AG04450 (cell line): ENCODE results near the gene PI4KA. TPM values are rescaled to one million over a fixed set of nuclear protein-coding genes. Genes with fewer than 3 reads are reported as not detected.

Experiments used
- CTCF ChIA-PET: fragments of 300-600, 350-600 bp; formaldehyde crosslinking; extraction: SDS; loops from one replicate; lab custom pipeline; 2022; ENCODE audit warnings: antibody characterized with exemption, inconsistent platforms; lab: Charles Lee
- POLR2A ChIA-PET: fragments of 350-600 bp; formaldehyde crosslinking; extraction: SDS; loops from one replicate; lab custom pipeline; 2021; ENCODE audit warnings: antibody characterized with exemption, inconsistent platforms; lab: Yijun Ruan, JAX
- DNase-seq: peaks from one replicate; pipeline ENCODE4 v3.0.0-alpha.2; 2011; ENCODE audit warnings: low read depth, low spot score
- H3K27ac ChIP-seq: one replicate; pipeline ENCODE4 v1.5.1; 2012; ENCODE audit warnings: low read depth, low read length, control low read depth
- H3K27me3 ChIP-seq: one replicate; pipeline ENCODE4 v1.6.0; 2012; ENCODE audit warnings: low read length; ENCODE audit not compliant: control insufficient read depth, insufficient read depth
- H3K4me3 ChIP-seq: 2 replicates; pipeline ENCODE4 v1.5.1; 2011; ENCODE audit warnings: mild to moderate bottlenecking, low read depth, low read length, control low read depth
- H3K9me3 ChIP-seq: 2 replicates; pipeline ENCODE4 v1.5.1; 2012; ENCODE audit warnings: low read length; ENCODE audit not compliant: control insufficient read depth, insufficient read depth
- polyA plus RNA-seq: library from polyadenylated mRNA; depleted of rRNA; stranded (reverse); fragments of >200 nt; gene quantifications from 2 replicates; pipeline ENCODE4 v1.2.3, GENCODE V29; 2011
- TF ChIP-seq, protein P1 (sequence below): IDR thresholded peaks from 2 replicates; pipeline ENCODE4 v1.5.1; 2011; ENCODE audit warnings: low read depth, low read length, control low read depth, inconsistent platforms

PI4KA gene
- polyA plus RNA-seq, 1 experiment = 27.5 TPM

DNA sequence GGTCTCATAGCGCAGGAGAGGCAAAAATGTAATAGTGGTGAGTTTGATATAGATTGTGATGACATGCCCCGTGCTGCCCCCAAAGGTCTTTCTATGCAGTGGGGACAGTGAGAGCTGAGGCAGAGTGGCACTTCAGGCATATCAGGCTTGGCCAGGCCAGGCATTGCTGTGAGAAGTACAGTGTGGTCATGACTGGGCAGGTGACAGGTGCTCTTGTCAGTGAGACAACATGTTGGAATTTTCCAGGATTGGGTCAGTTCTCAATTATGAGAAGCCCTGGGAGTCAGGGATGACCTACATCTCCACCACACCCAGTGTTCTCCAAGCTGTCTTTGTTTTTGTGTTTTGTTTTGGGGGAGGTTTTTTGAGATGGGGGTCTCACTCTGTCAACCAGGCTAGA is 3.9 kb upstream of the PI4KA start:
- TF ChIP-seq, protein P1, sequence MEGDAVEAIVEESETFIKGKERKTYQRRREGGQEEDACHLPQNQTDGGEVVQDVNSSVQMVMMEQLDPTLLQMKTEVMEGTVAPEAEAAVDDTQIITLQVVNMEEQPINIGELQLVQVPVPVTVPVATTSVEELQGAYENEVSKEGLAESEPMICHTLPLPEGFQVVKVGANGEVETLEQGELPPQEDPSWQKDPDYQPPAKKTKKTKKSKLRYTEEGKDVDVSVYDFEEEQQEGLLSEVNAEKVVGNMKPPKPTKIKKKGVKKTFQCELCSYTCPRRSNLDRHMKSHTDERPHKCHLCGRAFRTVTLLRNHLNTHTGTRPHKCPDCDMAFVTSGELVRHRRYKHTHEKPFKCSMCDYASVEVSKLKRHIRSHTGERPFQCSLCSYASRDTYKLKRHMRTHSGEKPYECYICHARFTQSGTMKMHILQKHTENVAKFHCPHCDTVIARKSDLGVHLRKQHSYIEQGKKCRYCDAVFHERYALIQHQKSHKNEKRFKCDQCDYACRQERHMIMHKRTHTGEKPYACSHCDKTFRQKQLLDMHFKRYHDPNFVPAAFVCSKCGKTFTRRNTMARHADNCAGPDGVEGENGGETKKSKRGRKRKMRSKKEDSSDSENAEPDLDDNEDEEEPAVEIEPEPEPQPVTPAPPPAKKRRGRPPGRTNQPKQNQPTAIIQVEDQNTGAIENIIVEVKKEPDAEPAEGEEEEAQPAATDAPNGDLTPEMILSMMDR = no peak
- H3K27ac ChIP-seq = no peak overlapping the region
- no peak for DNase-seq
- ChIA-PET POLR2A (no interaction called here), CTCF (no interaction called here)
- no peaks in the 10 kb centered on the region for H3K27me3 ChIP-seq
- H3K4me3 ChIP-seq = no peak overlapping the region
- H3K9me3 ChIP-seq = no peaks in the 10 kb centered on the region

DNA sequence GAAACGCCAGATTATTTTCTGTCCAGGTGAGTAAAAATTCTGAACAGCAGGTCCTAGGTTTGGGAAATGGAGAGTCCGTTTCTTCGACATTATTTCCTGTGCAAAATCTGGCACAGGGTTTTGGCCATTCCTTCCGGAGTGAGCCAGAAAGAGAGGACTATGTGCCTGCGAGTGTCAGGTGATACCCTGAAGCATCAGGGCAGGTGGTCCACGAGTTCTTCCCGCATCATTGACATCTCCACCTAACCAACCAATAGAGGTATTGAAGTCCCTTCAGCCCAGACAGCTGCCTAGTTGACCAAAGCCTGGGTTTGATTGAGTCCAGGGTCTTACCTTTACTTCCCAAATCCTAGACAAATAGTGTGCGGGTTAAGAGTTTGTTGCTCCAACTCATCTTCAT is 1.0 kb upstream of the PI4KA start:
- ChIA-PET CTCF (interaction anchor here (0.6 kb wide), 1 partner anchor 35 kb away, joined by 6 read pairs; no protein-coding TSS in a partner anchor), POLR2A (interaction anchor here (0.7 to 1.8 kb wide), 2 partner anchors 9 to 241 kb away, joined by 5 read pairs; no protein-coding TSS in a partner anchor)
- no peak for DNase-seq
- Histone ChIP-seq H3K27me3 (no peaks in the 10 kb centered on the region), H3K9me3 (no peaks in the 10 kb centered on the region), H3K4me3 (peak overlapping the region; percentile 92), H3K27ac (no peak overlapping the region)
- TF ChIP-seq, protein P1 = no peak

DNA sequence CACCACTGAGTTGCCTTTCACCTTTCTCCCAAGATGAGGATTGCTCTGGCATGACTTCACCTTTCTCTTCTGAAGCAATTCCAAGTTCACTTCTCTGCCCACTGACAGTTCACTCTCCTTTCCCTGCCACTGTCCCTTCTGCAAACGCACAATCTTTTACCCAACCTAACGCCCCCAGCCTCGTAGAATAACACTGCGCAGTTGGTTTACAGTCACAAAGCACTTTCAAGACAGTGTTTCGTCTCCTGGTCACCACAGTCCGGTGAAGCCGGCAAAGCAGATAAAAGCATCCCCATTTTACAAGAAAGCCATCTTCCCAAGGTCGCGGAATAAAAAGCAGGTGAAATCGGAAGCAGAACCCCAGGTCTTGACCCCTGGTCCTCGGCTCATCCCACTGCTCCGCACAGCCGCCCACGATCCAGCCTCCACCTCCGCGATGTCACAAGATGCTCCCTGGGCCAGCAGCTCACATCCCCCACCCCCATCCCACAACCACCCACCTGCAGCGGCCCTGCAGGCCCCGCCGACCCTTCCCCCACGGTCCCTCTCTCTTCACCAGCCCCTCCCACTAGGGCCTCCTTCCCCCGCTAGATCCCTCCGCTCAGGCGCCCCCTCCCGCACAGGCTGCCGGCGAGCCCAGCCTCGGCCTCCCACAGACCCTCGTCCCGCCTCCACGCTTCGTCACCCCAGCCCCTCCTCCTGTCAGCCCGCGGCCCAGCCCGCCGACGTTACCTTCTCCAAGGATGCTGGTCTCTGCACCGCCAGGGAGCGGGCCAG is 585 bp downstream of the PI4KA start:
- no peaks in the 10 kb centered on the region for H3K27me3 ChIP-seq
- POLR2A ChIA-PET = interaction anchor here (1.3 to 1.8 kb wide), 2 partner anchors 10 to 124 kb away, joined by 4 to 5 read pairs; partner anchors contain the start of gene LZTR1
- no peaks in the 10 kb centered on the region for H3K9me3 ChIP-seq
- H3K27ac ChIP-seq = peak overlapping the region; percentile 80
- TF ChIP-seq, protein P1 = no peak
- H3K4me3 ChIP-seq = peak overlapping the region; percentile 92
- CTCF ChIA-PET = no interaction called here
- DNase-seq = peak; percentile 61

DNA sequence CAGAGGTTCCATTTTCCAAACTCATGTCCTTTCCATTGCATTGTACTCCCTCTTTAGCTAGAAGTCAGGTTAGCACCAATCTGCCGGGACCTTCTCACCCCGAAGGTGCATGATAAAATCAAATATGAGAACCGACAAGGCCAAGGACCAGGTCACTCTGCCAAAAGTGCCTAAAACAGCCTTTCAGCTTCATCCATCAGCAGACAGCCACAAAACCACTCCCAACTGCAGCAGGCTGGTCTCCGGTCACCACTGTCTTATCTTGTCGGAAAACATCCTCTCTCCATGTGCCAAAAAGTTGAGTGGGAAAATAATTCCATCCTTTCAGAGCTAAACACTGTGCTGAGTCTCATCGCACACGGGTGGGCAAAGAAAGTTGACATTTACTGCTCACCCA is 1.4 kb downstream of the PI4KA start:
- no peaks in the 10 kb centered on the region for H3K9me3 ChIP-seq
- peak overlapping the region; percentile 92 for H3K4me3 ChIP-seq
- TF ChIP-seq, protein P1 = no peak
- no peak for DNase-seq
- CTCF ChIA-PET = interaction anchor here (1.1 kb wide), 1 partner anchor 29 kb away, joined by 9 read pairs; no protein-coding TSS in a partner anchor
- POLR2A ChIA-PET = interaction anchor here (1.3 to 1.7 kb wide), 2 partner anchors 11 to 125 kb away, joined by 4 read pairs; partner anchors contain the start of gene LZTR1
- no peaks in the 10 kb centered on the region for H3K27me3 ChIP-seq
- no peak overlapping the region for H3K27ac ChIP-seq

DNA sequence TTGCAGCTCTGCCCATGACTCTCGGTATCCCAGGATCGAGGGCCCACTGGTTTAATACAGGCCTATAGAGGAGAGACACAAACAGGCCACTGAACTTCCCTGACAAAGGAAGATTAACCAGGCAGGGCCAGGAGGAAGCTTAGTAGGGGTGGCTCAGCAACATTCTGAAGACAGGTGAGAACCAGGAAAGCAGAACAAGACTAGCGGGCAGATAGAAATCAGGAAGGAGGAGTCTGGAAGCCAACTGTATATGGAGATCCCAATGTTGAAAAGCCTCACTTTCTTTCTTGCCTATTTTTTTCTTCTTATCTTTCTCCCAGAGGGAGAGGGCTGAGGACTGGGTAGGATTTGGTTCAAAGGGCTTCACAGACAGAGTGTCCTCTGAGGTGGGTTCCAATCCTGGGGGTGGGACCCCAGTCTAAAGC is 5.4 kb downstream of the PI4KA start:
- ChIA-PET CTCF (interaction anchor here (0.9 to 1.1 kb wide), 3 partner anchors 33 to 70 kb away, joined by 3 to 4 read pairs (median 3); partner anchors contain the start of gene CRKL), POLR2A (no interaction called here)
- Histone ChIP-seq H3K27me3 (no peaks in the 10 kb centered on the region), H3K27ac (no peak overlapping the region), H3K9me3 (no peaks in the 10 kb centered on the region), H3K4me3 (no peak overlapping the region)
- no peak for DNase-seq
- TF ChIP-seq, protein P1 = no peak
